ENCODE results near the gene CCBE1.
"Not testable (repeated sequence)": the region's sequence is repeated elsewhere in the genome, so short reads cannot be mapped to it uniquely, and the experiment has no call there.

Gene CCBE1

GRCh38 chr18:59671551-59671950, 25.7 kb downstream of the CCBE1 start:
- H3K4me1 ChIP-seq (ENCODE audit: control insufficient read depth in 2 of 2, insufficient read depth in 2 of 2, low read length in 2 of 2): no peaks in the 10 kb centered on the region
- H3K27ac ChIP-seq (ENCODE audit: low read depth in 2 of 2, low read length in 2 of 2): no peak overlapping the region

DNA sequence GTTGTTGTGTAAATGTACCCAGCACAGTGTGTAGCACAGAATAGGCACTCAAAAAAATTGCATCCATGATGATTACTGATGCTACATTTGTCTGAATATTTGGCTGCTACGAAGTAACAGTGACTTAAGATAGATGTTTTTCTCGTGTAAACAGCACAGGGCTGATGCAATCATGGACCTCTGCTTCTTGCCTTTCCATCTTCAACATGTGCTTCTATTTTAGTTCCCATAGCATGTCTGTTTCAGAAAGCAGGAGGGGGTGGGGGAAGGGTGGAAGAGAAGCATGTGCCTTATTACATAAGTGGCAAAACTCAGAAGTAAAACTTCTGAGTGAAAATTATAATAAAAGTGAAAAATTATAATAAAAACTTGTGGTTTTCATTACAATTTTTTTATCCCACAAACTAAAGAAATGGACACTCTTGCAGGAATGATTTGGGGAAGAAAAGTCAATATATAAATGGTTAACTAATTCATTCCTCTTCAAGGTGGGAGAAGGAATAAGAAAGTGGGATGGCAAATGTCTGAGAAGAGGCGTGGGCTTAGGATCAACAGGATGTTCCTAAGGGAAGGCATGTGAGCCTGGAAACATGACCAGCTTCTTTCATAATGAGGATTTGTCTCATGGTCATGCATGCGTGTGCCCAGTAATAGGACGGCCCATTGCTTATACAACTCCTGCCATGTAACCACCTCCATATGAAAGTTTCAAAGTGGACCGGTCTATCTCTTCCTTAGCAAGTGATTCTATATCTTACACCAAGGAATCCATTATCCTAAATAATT, 27.2 kb downstream of the CCBE1 start:
- Histone ChIP-seq H3K4me1 (ENCODE audit: control insufficient read depth in 2 of 2, insufficient read depth in 2 of 2, low read length in 2 of 2) (no peaks in the 10 kb centered on the region), H3K4me3 (ENCODE audit: low read length in 2 of 2) (no peak overlapping the region), H3K27me3 (ENCODE audit: control insufficient read depth in 2 of 2, insufficient read depth in 2 of 2, low read length in 2 of 2) (no peaks in the 10 kb centered on the region), H3K36me3 (ENCODE audit: control insufficient read depth in 2 of 2, insufficient read depth in 2 of 2, low read length in 2 of 2) (no peaks in the 10 kb centered on the region), H3K27ac (ENCODE audit: low read depth in 2 of 2, low read length in 2 of 2) (no peak overlapping the region), H3K9me3 (ENCODE audit: control insufficient read depth in 2 of 2, low read length in 2 of 2) (no peaks in the 10 kb centered on the region), H3K9ac (ENCODE audit: low read depth in 1 of 2, low read length in 2 of 2) (no peak overlapping the region)

More at GRCh38 chr18:59671551-59671950, 25.7 kb downstream of the CCBE1 start:
- H3K9ac ChIP-seq (ENCODE audit: low read depth in 1 of 2, low read length in 2 of 2): no peak overlapping the region
- H3K4me3 ChIP-seq (ENCODE audit: low read length in 2 of 2): no peak overlapping the region
- no peaks in the 10 kb centered on the region for H3K36me3 ChIP-seq (ENCODE audit: control insufficient read depth in 2 of 2, insufficient read depth in 2 of 2, low read length in 2 of 2)
- H3K27me3 ChIP-seq (ENCODE audit: control insufficient read depth in 2 of 2, insufficient read depth in 2 of 2, low read length in 2 of 2): no peaks in the 10 kb centered on the region
- H3K9me3 ChIP-seq (ENCODE audit: control insufficient read depth in 2 of 2, low read length in 2 of 2): no peaks in the 10 kb centered on the region

- Histone ChIP-seq H3K36me3 (ENCODE audit: control insufficient read depth in 2 of 2, insufficient read depth in 2 of 2, low read length in 2 of 2) (no peaks in the 10 kb centered on the region), H3K4me1 (ENCODE audit: control insufficient read depth in 2 of 2, insufficient read depth in 2 of 2, low read length in 2 of 2) (no peaks in the 10 kb centered on the region), H3K27ac (ENCODE audit: low read depth in 2 of 2, low read length in 2 of 2) (no peak overlapping the region), H3K9ac (ENCODE audit: low read depth in 1 of 2, low read length in 2 of 2) (no peak overlapping the region), H3K9me3 (ENCODE audit: control insufficient read depth in 2 of 2, low read length in 2 of 2) (no peaks in the 10 kb centered on the region), H3K27me3 (ENCODE audit: control insufficient read depth in 2 of 2, insufficient read depth in 2 of 2, low read length in 2 of 2) (no peaks in the 10 kb centered on the region), H3K4me3 (ENCODE audit: low read length in 2 of 2) (no peak overlapping the region)
These were observed 29.7 kb downstream of the CCBE1 start for GRCh38 chr18:59667488-59667887.

GRCh38 chr18:59666007-59666402, 31.2 kb downstream of the CCBE1 start:
- H3K9me3 ChIP-seq (ENCODE audit: control insufficient read depth in 2 of 2, low read length in 2 of 2); H3K36me3 ChIP-seq (ENCODE audit: control insufficient read depth in 2 of 2, insufficient read depth in 2 of 2, low read length in 2 of 2); H3K27me3 ChIP-seq (ENCODE audit: control insufficient read depth in 2 of 2, insufficient read depth in 2 of 2, low read length in 2 of 2); H3K4me1 ChIP-seq (ENCODE audit: control insufficient read depth in 2 of 2, insufficient read depth in 2 of 2, low read length in 2 of 2); H3K9ac ChIP-seq (ENCODE audit: low read depth in 1 of 2, low read length in 2 of 2); H3K27ac ChIP-seq (ENCODE audit: low read depth in 2 of 2, low read length in 2 of 2); H3K4me3 ChIP-seq (ENCODE audit: low read length in 2 of 2): not testable (repeated sequence)

GRCh38 chr18:59665057-59666006, 31.9 kb downstream of the CCBE1 start:
- no peaks in the 10 kb centered on the region for H3K9me3 ChIP-seq (ENCODE audit: control insufficient read depth in 2 of 2, low read length in 2 of 2)
- no peak overlapping the region for H3K27ac ChIP-seq (ENCODE audit: low read depth in 2 of 2, low read length in 2 of 2)
- no peaks in the 10 kb centered on the region for H3K4me1 ChIP-seq (ENCODE audit: control insufficient read depth in 2 of 2, insufficient read depth in 2 of 2, low read length in 2 of 2)
- no peak overlapping the region for H3K9ac ChIP-seq (ENCODE audit: low read depth in 1 of 2, low read length in 2 of 2)
- no peaks in the 10 kb centered on the region for H3K27me3 ChIP-seq (ENCODE audit: control insufficient read depth in 2 of 2, insufficient read depth in 2 of 2, low read length in 2 of 2)
- no peak overlapping the region for H3K4me3 ChIP-seq (ENCODE audit: low read length in 2 of 2)
- no peaks in the 10 kb centered on the region for H3K36me3 ChIP-seq (ENCODE audit: control insufficient read depth in 2 of 2, insufficient read depth in 2 of 2, low read length in 2 of 2)

DNA sequence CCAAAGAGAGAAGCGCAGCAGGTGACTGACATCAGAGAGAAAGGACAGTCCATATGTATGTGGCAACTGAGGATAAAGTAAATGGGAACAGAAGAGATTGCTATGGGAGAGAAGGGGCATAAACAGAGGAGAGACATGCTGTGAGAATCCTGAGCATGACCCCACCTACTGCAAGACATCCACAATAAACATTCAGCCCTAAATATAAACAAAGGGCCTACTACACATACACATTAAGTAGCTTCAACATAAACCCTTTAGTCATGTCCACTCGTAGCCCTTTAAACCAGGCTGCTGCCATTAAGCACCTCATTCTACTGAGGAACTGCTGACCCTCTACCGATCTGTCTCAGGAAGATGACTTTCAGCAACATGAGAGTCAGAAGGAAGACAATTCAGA, 32.9 kb downstream of the CCBE1 start:
- Histone ChIP-seq H3K36me3 (ENCODE audit: control insufficient read depth in 2 of 2, insufficient read depth in 2 of 2, low read length in 2 of 2) (no peaks in the 10 kb centered on the region), H3K27me3 (ENCODE audit: control insufficient read depth in 2 of 2, insufficient read depth in 2 of 2, low read length in 2 of 2) (no peaks in the 10 kb centered on the region), H3K4me1 (ENCODE audit: control insufficient read depth in 2 of 2, insufficient read depth in 2 of 2, low read length in 2 of 2) (no peaks in the 10 kb centered on the region), H3K27ac (ENCODE audit: low read depth in 2 of 2, low read length in 2 of 2) (no peak overlapping the region), H3K9me3 (ENCODE audit: control insufficient read depth in 2 of 2, low read length in 2 of 2) (no peaks in the 10 kb centered on the region), H3K4me3 (ENCODE audit: low read length in 2 of 2) (no peak overlapping the region), H3K9ac (ENCODE audit: low read depth in 1 of 2, low read length in 2 of 2) (no peak overlapping the region)

GRCh38 chr18:59663096-59663495, 34.1 kb downstream of the CCBE1 start:
- Histone ChIP-seq H3K27ac (ENCODE audit: low read depth in 2 of 2, low read length in 2 of 2) (no peak overlapping the region), H3K36me3 (ENCODE audit: control insufficient read depth in 2 of 2, insufficient read depth in 2 of 2, low read length in 2 of 2) (no peaks in the 10 kb centered on the region), H3K9me3 (ENCODE audit: control insufficient read depth in 2 of 2, low read length in 2 of 2) (no peaks in the 10 kb centered on the region), H3K27me3 (ENCODE audit: control insufficient read depth in 2 of 2, insufficient read depth in 2 of 2, low read length in 2 of 2) (no peaks in the 10 kb centered on the region), H3K9ac (ENCODE audit: low read depth in 1 of 2, low read length in 2 of 2) (no peak overlapping the region), H3K4me3 (ENCODE audit: low read length in 2 of 2) (no peak overlapping the region), H3K4me1 (ENCODE audit: control insufficient read depth in 2 of 2, insufficient read depth in 2 of 2, low read length in 2 of 2) (no peaks in the 10 kb centered on the region)

DNA sequence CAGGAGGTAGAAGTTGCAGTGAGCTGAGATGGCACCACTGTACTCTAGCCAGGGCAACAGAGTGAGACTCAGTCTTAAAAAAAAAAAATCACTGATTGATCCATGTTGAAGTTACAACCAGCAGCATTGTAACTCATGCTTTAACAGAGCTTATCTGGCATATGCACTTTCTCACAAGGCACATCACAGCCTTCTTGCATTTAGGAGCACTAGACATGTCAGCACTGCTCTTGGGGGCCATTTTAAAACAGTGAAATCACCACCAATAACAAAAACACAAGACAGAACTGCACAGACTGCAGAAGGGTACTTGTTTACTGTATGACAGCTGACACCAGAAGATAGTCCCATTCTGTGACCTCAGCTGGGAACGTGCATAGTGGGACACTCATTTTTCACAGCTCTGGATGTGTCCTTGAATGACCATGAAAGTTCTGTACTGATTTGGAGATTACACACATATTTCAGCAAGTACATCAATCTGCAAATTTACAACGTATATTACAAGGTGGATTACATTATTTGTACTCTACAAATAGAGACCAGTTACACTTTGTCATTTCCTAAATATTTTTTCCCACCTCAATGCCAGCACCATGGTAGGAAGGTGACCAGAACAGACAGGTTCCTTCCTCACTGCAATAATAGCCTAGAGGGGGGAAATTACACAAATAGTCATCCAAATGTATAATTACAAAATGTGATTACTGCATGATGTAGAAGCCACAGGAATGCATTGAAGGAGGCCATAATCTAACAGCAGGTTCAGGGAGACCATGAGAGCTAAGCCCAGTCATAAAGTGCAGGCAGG, 35.1 kb downstream of the CCBE1 start:
- H3K4me3 ChIP-seq (ENCODE audit: low read length in 2 of 2): no peak overlapping the region
- no peak overlapping the region for H3K9ac ChIP-seq (ENCODE audit: low read depth in 1 of 2, low read length in 2 of 2)
- H3K4me1 ChIP-seq (ENCODE audit: control insufficient read depth in 2 of 2, insufficient read depth in 2 of 2, low read length in 2 of 2): no peaks in the 10 kb centered on the region
- no peak overlapping the region for H3K27ac ChIP-seq (ENCODE audit: low read depth in 2 of 2, low read length in 2 of 2)
- no peaks in the 10 kb centered on the region for H3K36me3 ChIP-seq (ENCODE audit: control insufficient read depth in 2 of 2, insufficient read depth in 2 of 2, low read length in 2 of 2)
- no peaks in the 10 kb centered on the region for H3K9me3 ChIP-seq (ENCODE audit: control insufficient read depth in 2 of 2, low read length in 2 of 2)
- no peaks in the 10 kb centered on the region for H3K27me3 ChIP-seq (ENCODE audit: control insufficient read depth in 2 of 2, insufficient read depth in 2 of 2, low read length in 2 of 2)

GRCh38 chr18:59660786-59661743, 36.2 kb downstream of the CCBE1 start:
- Histone ChIP-seq H3K27ac (ENCODE audit: low read depth in 2 of 2, low read length in 2 of 2) (no peak overlapping the region), H3K27me3 (ENCODE audit: control insufficient read depth in 2 of 2, insufficient read depth in 2 of 2, low read length in 2 of 2) (no peaks in the 10 kb centered on the region), H3K9ac (ENCODE audit: low read depth in 1 of 2, low read length in 2 of 2) (no peak overlapping the region), H3K36me3 (ENCODE audit: control insufficient read depth in 2 of 2, insufficient read depth in 2 of 2, low read length in 2 of 2) (no peaks in the 10 kb centered on the region), H3K4me3 (ENCODE audit: low read length in 2 of 2) (no peak overlapping the region), H3K4me1 (ENCODE audit: control insufficient read depth in 2 of 2, insufficient read depth in 2 of 2, low read length in 2 of 2) (no peaks in the 10 kb centered on the region), H3K9me3 (ENCODE audit: control insufficient read depth in 2 of 2, low read length in 2 of 2) (no peaks in the 10 kb centered on the region)
